Measurements from ENCODE around the gene CFAP97. TPM values are rescaled to one million over a fixed set of nuclear protein-coding genes. Genes with fewer than 3 reads are reported as not detected.
A peak's percentile ranks its signal among the peaks of the same experiment; 100 is the strongest.

Gene CFAP97
- total and polyA plus RNA-seq, 9 of the 15 experiments (the other 6 are each of a cell fraction or from before 2014, with no cell fraction given) = 17.3 to 57.8 (median 44.4) TPM

DNA sequence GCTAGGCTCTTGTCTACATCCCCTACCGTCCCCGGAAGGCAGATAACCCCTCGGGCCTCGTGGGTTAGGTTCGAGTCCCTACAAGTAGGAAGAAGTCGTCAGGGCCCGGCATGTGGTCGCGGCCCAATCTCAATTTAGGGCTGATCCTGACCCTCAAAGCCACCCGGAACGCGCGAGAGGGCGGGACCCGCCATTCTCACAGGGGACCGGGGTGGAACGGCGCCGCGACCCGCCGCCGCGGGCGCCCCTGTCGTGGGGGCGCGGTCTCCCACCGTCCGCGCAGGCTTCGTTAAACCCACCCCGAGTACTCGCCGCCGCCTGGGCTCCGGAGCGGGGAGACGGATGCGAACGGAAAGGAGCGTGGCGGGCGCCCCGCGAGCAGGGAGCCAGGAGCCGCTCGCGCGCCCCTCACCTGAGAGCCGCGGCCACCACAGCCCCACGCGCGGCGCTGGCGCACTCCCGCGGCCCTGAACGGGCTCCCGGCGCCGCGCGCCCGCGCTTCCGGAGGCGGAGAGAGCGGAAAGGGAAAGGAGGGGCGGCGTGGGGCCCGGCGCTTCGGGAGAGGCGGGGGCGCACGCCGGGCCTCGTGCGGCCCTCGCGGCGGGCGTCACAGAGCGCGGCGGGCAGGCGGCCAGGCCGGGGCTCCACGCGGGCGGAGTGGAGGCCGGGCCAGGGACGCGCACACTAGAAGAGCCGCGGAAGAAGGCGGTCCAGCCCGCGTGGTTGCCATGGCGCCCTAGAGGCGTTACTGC lies at the start of gene CFAP97 (continued):
- TF ChIP-seq ZFP91 (CRISPR knock-in tag; IDR thresholded peaks at IDR 0.05) (no peak), MEIS2 (IDR thresholded peaks at IDR 0.05; ENCODE audit: partially characterized antibody) (no peak), ZEB2 (IDR thresholded peaks at IDR 0.05) (no peak), ATF2 (CRISPR knock-in tag; IDR thresholded peaks at IDR 0.05) (no peak), FOXM1 (IDR thresholded peaks at IDR 0.05; ENCODE audit: low read depth) (no peak), FOXM1 (CRISPR knock-in tag; IDR thresholded peaks at IDR 0.05; ENCODE audit: low read depth) (peak; percentile 26; the same call in 1 of the 2 replicates), POLR2G (IDR thresholded peaks at IDR 0.05; ENCODE audit: low read depth, low read length) (peak; percentile 95), ZNF280B (CRISPR knock-in tag; IDR thresholded peaks at IDR 0.05) (no peak), CGGBP1 (CRISPR knock-in tag; IDR thresholded peaks at IDR 0.05) (no peak), MXI1 (IDR thresholded peaks at IDR 0.05; ENCODE audit: low read depth, low read length) (0 out of 2 replicates have a peak, but pooled peaks have one; percentile 71), BCOR (IDR thresholded peaks at IDR 0.05) (no peak), SAFB (IDR thresholded peaks at IDR 0.05; ENCODE audit: borderline replicate concordance, low read depth, low read length) (peak; percentile 89), ZNF77 (CRISPR knock-in tag; IDR thresholded peaks at IDR 0.05) (no peak)
- TF ChIP-seq, protein P1, sequence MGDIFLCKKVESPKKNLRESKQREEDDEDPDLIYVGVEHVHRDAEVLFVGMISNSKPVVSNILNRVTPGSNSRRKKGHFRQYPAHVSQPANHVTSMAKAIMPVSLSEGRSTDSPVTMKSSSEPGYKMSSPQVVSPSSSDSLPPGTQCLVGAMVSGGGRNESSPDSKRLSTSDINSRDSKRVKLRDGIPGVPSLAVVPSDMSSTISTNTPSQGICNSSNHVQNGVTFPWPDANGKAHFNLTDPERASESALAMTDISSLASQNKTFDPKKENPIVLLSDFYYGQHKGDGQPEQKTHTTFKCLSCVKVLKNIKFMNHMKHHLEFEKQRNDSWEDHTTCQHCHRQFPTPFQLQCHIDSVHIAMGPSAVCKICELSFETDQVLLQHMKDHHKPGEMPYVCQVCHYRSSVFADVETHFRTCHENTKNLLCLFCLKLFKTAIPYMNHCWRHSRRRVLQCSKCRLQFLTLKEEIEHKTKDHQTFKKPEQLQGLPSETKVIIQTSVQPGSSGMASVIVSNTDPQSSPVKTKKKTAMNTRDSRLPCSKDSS (IDR thresholded peaks at IDR 0.05; ENCODE audit: low read depth, partially characterized antibody) = no peak
- TF ChIP-seq, protein P2, sequence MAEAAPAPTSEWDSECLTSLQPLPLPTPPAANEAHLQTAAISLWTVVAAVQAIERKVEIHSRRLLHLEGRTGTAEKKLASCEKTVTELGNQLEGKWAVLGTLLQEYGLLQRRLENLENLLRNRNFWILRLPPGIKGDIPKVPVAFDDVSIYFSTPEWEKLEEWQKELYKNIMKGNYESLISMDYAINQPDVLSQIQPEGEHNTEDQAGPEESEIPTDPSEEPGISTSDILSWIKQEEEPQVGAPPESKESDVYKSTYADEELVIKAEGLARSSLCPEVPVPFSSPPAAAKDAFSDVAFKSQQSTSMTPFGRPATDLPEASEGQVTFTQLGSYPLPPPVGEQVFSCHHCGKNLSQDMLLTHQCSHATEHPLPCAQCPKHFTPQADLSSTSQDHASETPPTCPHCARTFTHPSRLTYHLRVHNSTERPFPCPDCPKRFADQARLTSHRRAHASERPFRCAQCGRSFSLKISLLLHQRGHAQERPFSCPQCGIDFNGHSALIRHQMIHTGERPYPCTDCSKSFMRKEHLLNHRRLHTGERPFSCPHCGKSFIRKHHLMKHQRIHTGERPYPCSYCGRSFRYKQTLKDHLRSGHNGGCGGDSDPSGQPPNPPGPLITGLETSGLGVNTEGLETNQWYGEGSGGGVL (CRISPR knock-in tag; IDR thresholded peaks at IDR 0.05) = no peak
- TF ChIP-seq, protein P3, sequence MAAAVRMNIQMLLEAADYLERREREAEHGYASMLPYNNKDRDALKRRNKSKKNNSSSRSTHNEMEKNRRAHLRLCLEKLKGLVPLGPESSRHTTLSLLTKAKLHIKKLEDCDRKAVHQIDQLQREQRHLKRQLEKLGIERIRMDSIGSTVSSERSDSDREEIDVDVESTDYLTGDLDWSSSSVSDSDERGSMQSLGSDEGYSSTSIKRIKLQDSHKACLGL (CRISPR knock-in tag; IDR thresholded peaks at IDR 0.05; ENCODE audit: borderline replicate concordance, poor library complexity, severe bottlenecking) = no peak
- TF ChIP-seq, protein P4, sequence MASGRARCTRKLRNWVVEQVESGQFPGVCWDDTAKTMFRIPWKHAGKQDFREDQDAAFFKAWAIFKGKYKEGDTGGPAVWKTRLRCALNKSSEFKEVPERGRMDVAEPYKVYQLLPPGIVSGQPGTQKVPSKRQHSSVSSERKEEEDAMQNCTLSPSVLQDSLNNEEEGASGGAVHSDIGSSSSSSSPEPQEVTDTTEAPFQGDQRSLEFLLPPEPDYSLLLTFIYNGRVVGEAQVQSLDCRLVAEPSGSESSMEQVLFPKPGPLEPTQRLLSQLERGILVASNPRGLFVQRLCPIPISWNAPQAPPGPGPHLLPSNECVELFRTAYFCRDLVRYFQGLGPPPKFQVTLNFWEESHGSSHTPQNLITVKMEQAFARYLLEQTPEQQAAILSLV (tag; IDR thresholded peaks at IDR 0.05) = no peak
